IPS DF 6.9 (cell line): ENCODE data around the gene RAPGEF4.

Source experiments
- DNase-seq: peaks from one replicate; pipeline ENCODE4 v3.0.0-alpha.2; 2013; ENCODE audit warnings: low read depth, low spot score
- H3K27ac ChIP-seq: one replicate; pipeline ENCODE4 v1.5.1; 2013; ENCODE audit warnings: low read length, control low read depth
- H3K27me3 ChIP-seq: 2 replicates; pipeline ENCODE4 v1.6.1; 2013; ENCODE audit warnings: mild to moderate bottlenecking, low read length; ENCODE audit not compliant: control insufficient read depth, insufficient read depth
- H3K36me3 ChIP-seq: 2 replicates; pipeline ENCODE4 v1.6.1; 2013; ENCODE audit warnings: low read length; ENCODE audit not compliant: control insufficient read depth, insufficient read depth
- H3K4me1 ChIP-seq: 2 replicates; pipeline ENCODE4 v1.6.1; 2013; ENCODE audit warnings: low read length; ENCODE audit not compliant: control insufficient read depth, insufficient read depth
- H3K4me3 ChIP-seq: 2 replicates; pipeline ENCODE4 v1.5.1; 2013; ENCODE audit warnings: mild to moderate bottlenecking, low read length
- H3K9me3 ChIP-seq: 2 replicates; pipeline ENCODE4 v1.6.1; 2013; ENCODE audit warnings: low read length, inconsistent platforms; ENCODE audit not compliant: control insufficient read depth, insufficient read depth
- WGBS: extraction: QIAGEN DNeasy Blood & Tissue Kit; methylation state at CpG from one replicate; pipeline ENCODE4 v1.1.7; 2013; ENCODE audit warnings: mixed read lengths, missing lambda C conversion rate; ENCODE audit not compliant: insufficient read length, insufficient coverage; 5-methylcytosine and 5-hydroxymethylcytosine counted together

RAPGEF4 gene

GRCh38 chr2:172839446-172839845 lies 103.8 kb downstream of the RAPGEF4 start:
- no peaks in the 10 kb centered on the region for H3K27me3 ChIP-seq
- DNase-seq = no peak
- H3K27ac ChIP-seq = no peak overlapping the region
- whole genome bisulfite sequencing = no CpG with 5 or more reads among the region's 2 CpGs
- no peaks in the 10 kb centered on the region for H3K9me3 ChIP-seq
- no peaks in the 10 kb centered on the region; the same call in 1 of the 2 replicates for H3K4me1 ChIP-seq
- H3K36me3 ChIP-seq = no peaks in the 10 kb centered on the region
- H3K4me3 ChIP-seq = no peak overlapping the region

DNA sequence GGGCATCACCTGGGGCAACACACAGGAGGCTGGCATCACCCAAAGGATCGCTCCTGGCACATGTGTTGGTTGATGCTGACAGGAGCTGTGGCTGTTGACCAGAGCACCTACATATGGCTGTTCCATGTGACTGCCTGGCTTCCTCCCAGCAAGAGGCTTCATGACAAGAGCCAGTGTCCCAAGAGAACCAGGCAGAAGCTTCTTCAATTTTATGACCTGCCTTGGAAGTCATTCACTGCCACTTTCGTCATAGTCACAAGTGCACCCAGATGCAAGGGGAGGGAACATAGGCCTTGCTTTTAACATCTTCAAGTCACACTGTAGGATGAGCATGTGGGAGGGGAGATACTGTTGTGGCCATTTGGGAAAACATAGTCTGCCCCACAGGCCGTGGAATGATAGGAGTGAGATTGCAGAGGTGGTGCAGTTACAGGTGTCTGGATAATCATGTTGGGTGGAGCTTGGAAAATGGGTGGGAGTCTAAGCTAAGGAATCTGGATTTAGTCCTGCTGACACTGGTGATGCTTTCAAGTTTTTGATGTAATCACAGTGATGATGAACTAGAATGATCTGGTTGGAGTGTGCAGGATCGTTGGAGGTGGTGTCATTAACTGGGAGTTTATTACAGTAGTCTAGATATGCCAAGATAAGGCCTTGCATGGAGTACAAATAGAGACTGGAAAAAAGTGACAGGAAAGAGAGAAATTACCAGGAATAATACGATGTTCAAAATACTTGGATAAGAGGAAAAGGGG lies 107.0 kb downstream of the RAPGEF4 start:
- no CpG with 5 or more reads among the region's 5 CpGs for WGBS
- H3K27ac ChIP-seq = no peak overlapping the region
- no peak for DNase-seq
- H3K36me3 ChIP-seq = no peaks in the 10 kb centered on the region
- no peaks in the 10 kb centered on the region for H3K4me1 ChIP-seq
- H3K4me3 ChIP-seq = no peak overlapping the region
- no peaks in the 10 kb centered on the region for H3K9me3 ChIP-seq
- no peaks in the 10 kb centered on the region for H3K27me3 ChIP-seq

DNA sequence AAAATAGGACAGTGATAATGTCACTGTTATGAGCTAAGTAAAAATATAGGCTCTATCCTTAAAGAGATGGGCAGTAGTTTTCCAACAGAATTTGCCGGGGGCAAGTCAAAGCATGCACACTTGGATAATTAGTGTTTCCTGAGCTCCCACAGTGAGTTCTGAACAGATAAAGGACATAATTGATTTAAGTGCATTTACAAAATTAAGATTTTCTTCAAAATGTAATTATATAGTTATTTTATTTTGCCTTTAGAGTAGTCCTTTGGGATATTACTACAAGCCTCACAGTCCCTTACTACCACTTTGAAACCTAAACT lies 107.6 kb downstream of the RAPGEF4 start:
- Histone ChIP-seq H3K36me3 (no peaks in the 10 kb centered on the region), H3K9me3 (no peaks in the 10 kb centered on the region), H3K27ac (no peak overlapping the region), H3K4me1 (no peaks in the 10 kb centered on the region), H3K4me3 (no peak overlapping the region), H3K27me3 (no peaks in the 10 kb centered on the region)
- DNase-seq = no peak
- WGBS = no CpG with 5 or more reads among the region's 1 CpG

- Histone ChIP-seq H3K27ac (no peak overlapping the region), H3K4me1 (no peaks in the 10 kb centered on the region), H3K9me3 (no peaks in the 10 kb centered on the region), H3K27me3 (no peaks in the 10 kb centered on the region), H3K4me3 (no peak overlapping the region), H3K36me3 (no peaks in the 10 kb centered on the region)
- no CpG with 5 or more reads among the region's 6 CpGs for WGBS
- DNase-seq = no peak
These were observed 108.5 kb downstream of the RAPGEF4 start for GRCh38 chr2:172843902-172844715.

DNA sequence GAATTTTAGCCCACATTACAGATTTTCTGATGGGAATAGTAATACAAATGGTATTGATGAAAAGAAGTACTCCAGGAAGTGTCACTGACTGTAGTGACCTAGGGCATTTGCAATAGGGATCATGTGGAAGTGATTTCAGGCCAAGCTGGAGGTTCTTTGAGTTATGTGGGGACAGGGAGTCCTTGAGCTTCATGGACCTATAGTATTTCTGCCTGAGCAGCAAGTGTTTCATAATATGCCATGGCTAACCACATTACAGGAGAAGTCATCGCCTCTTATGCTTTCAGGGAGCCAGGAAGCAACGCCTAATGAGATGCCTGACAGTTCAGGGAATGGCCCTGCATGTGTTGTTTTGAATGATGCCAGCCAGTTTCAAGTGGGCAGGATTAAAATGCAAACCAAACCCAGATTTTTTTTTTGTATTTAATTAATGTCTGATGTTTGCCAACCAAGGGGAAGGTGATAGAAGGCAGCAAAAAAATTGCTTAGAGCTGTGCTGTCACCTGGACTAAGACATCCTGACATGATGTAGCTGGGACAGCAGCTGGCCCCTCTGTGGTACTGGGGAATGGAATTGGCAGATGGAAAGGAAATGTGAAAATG lies 109.5 kb downstream of the RAPGEF4 start:
- H3K4me3 ChIP-seq = no peak overlapping the region
- no peak for DNase-seq
- no peaks in the 10 kb centered on the region for H3K36me3 ChIP-seq
- no peaks in the 10 kb centered on the region for H3K27me3 ChIP-seq
- WGBS = no CpG with 5 or more reads among the region's 2 CpGs
- H3K9me3 ChIP-seq = no peaks in the 10 kb centered on the region
- no peak overlapping the region for H3K27ac ChIP-seq
- H3K4me1 ChIP-seq = no peaks in the 10 kb centered on the region

DNA sequence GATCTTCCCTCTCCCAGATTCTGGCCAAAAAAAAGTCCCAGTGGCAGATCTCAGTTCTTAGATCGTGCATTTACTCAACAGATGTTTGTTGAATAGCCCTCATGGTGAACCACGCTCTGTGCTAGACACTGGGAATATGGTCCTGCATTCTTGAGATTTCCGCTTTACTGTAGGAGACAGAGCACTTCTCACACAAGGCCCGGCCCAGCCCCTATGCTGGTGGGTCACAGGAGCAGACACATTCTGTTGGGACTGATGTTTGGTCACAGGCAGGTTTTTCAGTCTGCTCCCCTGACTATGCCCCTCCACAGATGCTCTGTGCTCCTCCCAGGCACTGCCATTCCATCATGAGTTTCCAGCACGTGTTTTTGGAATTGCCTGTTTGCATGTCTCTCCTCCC lies 110.9 kb downstream of the RAPGEF4 start:
- Histone ChIP-seq H3K36me3 (no peaks in the 10 kb centered on the region), H3K27ac (no peak overlapping the region), H3K27me3 (no peaks in the 10 kb centered on the region), H3K4me3 (no peak overlapping the region), H3K9me3 (no peaks in the 10 kb centered on the region), H3K4me1 (no peaks in the 10 kb centered on the region)
- DNase-seq = no peak
- WGBS = no CpG with 5 or more reads among the region's 5 CpGs

GRCh38 chr2:172847188-172847587 lies 111.5 kb downstream of the RAPGEF4 start:
- no peaks in the 10 kb centered on the region for H3K27me3 ChIP-seq
- no peaks in the 10 kb centered on the region for H3K4me1 ChIP-seq
- H3K4me3 ChIP-seq = no peak overlapping the region
- H3K36me3 ChIP-seq = no peaks in the 10 kb centered on the region
- no peak overlapping the region for H3K27ac ChIP-seq
- no peaks in the 10 kb centered on the region for H3K9me3 ChIP-seq
- WGBS = no CpG with 5 or more reads among the region's 5 CpGs
- DNase-seq = no peak

GRCh38 chr2:172848519-172848918 lies 112.9 kb downstream of the RAPGEF4 start:
- no peak overlapping the region for H3K27ac ChIP-seq
- H3K4me3 ChIP-seq = no peak overlapping the region
- WGBS = no CpG with 5 or more reads among the region's 2 CpGs
- H3K36me3 ChIP-seq = no peaks in the 10 kb centered on the region
- no peaks in the 10 kb centered on the region for H3K4me1 ChIP-seq
- H3K27me3 ChIP-seq = no peaks in the 10 kb centered on the region
- no peak for DNase-seq
- H3K9me3 ChIP-seq = no peaks in the 10 kb centered on the region

DNA sequence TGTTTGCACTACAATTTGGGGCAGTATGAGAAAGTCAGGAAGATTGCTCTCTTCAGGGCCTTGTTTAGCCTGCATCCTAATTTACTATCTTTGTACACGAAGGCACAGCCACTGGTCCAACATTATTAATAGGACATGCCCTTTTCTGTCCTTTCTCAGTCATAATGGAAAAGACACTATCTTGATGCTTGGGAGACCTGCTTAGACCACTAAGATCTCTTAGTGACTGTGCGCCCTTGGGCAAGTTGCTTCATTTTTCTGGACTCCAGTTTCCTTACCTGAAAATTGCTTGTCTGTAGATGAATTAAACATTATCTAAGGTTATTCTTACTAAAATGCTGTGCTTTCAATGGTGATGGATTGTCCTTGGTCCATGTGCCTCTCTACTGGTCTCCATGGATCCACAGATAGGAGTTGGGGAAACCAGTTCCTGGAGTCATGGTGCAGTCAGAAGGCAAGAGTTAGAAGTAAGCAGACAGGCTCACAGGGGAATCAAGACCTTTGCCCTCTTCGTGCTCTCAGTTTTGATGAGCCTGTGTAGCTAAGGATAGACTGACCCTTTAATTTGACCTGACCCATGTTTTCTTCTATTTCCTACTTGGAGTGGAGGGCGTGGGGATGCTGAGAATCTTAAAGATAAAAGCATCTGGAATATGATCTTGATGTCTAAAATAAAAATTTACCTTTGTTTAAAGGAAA lies 114.0 kb downstream of the RAPGEF4 start:
- Histone ChIP-seq H3K9me3 (no peaks in the 10 kb centered on the region), H3K4me1 (no peaks in the 10 kb centered on the region), H3K27ac (no peak overlapping the region), H3K4me3 (no peak overlapping the region), H3K36me3 (no peaks in the 10 kb centered on the region), H3K27me3 (no peaks in the 10 kb centered on the region)
- WGBS = no CpG with 5 or more reads among the region's 4 CpGs
- DNase-seq = no peak

- no peak for DNase-seq
- H3K36me3 ChIP-seq = no peaks in the 10 kb centered on the region
- H3K27me3 ChIP-seq = no peaks in the 10 kb centered on the region
- no peaks in the 10 kb centered on the region for H3K9me3 ChIP-seq
- no peak overlapping the region for H3K27ac ChIP-seq
- no peaks in the 10 kb centered on the region for H3K4me1 ChIP-seq
- no peak overlapping the region for H3K4me3 ChIP-seq
These were observed 119.9 kb downstream of the RAPGEF4 start for GRCh38 chr2:172855588-172855987.
